Bronchial epithelial cell (primary cell): ENCODE data around the gene TSPAN32. TPM values are rescaled to one million over a fixed set of nuclear protein-coding genes. Genes with fewer than 3 reads are reported as not detected.

Experiments used
- DNase-seq: peaks from one replicate; pipeline ENCODE4 v3.0.0-alpha.2; 2010; ENCODE audit warnings: low read depth
- FAIRE-seq: peaks from 2 replicates; lab custom pipeline; 2011; peaks lifted over from hg19 to GRCh38; lab: Jason Lieb, UNC
- H3K27me3 ChIP-seq: 2 replicates; pipeline ENCODE4 v1.5.1; 2011; ENCODE audit warnings: low read length; ENCODE audit not compliant: control insufficient read depth, insufficient read depth
- H3K36me3 ChIP-seq: 2 replicates; pipeline ENCODE4 v1.5.1; 2011; ENCODE audit warnings: low read length; ENCODE audit not compliant: control insufficient read depth, insufficient read depth
- H3K4me3 ChIP-seq: 2 replicates; pipeline ENCODE4 v1.5.1; 2011; ENCODE audit warnings: mild to moderate bottlenecking, low read depth, low read length, control low read depth
- total RNA-seq: library from RNA; depleted of rRNA; stranded (reverse); fragments of >200 nt; gene quantifications from 2 replicates; pipeline ENCODE4 v1.2.1, GENCODE V29; 2014
- TF ChIP-seq, protein P1 (sequence below): IDR thresholded peaks from 2 replicates; pipeline ENCODE4 v1.5.1; 2011; ENCODE audit warnings: mild to moderate bottlenecking, moderate library complexity, low read length, control low read depth, inconsistent platforms; ENCODE audit not compliant: insufficient read depth, severe bottlenecking

Gene TSPAN32
- total RNA-seq, 1 donor from 2014 or later: not detected

GRCh38 chr11:2315395-2316168 lies 13.8 kb downstream of the TSPAN32 start:
- Histone ChIP-seq H3K4me3 (no peak overlapping the region), H3K36me3 (no peaks in the 10 kb centered on the region), H3K27me3 (no peaks in the 10 kb centered on the region)
- FAIRE-seq (no peak), DNase-seq (no peak)
- TF ChIP-seq, protein P1, sequence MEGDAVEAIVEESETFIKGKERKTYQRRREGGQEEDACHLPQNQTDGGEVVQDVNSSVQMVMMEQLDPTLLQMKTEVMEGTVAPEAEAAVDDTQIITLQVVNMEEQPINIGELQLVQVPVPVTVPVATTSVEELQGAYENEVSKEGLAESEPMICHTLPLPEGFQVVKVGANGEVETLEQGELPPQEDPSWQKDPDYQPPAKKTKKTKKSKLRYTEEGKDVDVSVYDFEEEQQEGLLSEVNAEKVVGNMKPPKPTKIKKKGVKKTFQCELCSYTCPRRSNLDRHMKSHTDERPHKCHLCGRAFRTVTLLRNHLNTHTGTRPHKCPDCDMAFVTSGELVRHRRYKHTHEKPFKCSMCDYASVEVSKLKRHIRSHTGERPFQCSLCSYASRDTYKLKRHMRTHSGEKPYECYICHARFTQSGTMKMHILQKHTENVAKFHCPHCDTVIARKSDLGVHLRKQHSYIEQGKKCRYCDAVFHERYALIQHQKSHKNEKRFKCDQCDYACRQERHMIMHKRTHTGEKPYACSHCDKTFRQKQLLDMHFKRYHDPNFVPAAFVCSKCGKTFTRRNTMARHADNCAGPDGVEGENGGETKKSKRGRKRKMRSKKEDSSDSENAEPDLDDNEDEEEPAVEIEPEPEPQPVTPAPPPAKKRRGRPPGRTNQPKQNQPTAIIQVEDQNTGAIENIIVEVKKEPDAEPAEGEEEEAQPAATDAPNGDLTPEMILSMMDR: no peak

- FAIRE-seq (no peak), DNase-seq (no peak)
- TF ChIP-seq, protein P1: no peak
These were observed 14.6 kb downstream of the TSPAN32 start for GRCh38 chr11:2316169-2316962.

GRCh38 chr11:2316963-2317244 lies 15.1 kb downstream of the TSPAN32 start:
- FAIRE-seq: no peak
- no peak overlapping the region for H3K4me3 ChIP-seq
- no peaks in the 10 kb centered on the region for H3K36me3 ChIP-seq
- TF ChIP-seq, protein P1: no peak
- no peaks in the 10 kb centered on the region for H3K27me3 ChIP-seq
- no peak for DNase-seq

More at GRCh38 chr11:2316169-2316962, 14.6 kb downstream of the TSPAN32 start:
- no peak overlapping the region for H3K4me3 ChIP-seq
- no peaks in the 10 kb centered on the region for H3K36me3 ChIP-seq
- no peaks in the 10 kb centered on the region for H3K27me3 ChIP-seq

DNA sequence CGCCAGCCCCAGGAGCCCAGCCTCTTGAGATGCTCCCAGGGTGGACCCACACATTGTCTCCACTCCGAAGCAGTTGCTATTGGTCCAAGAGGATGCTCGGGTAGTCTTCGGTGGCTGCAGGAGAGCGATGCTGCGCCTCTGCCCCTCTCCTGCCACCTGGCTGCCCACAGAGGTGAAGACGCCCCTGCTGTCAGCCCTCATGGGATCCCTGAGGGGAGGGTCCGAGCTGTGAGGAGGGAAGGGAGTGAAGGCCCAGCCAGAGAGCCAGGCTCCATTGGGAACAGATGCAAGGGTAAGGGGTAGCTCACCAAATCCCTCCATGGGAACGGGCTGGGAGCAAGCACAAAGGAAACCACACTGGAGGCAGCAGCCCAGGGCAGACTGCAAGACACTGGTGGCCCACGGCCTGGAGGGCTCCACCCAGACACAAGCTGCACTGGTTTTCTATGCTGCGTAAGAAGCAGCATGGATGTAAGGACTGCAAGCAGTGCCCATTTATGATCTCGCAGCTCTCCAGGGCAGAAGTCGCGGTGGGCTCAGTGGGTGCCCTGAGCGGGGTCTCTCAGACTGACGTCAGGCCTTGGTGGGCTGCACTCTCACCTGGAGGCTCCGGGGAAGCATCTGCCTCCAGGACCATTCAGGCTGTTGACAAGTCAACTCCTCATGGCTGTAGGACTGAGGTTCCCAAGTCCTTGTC lies 15.7 kb downstream of the TSPAN32 start:
- no peak for DNase-seq
- H3K36me3 ChIP-seq: no peaks in the 10 kb centered on the region
- TF ChIP-seq, protein P1: no peak
- H3K4me3 ChIP-seq: no peak overlapping the region
- no peaks in the 10 kb centered on the region for H3K27me3 ChIP-seq
- FAIRE-seq: no peak

DNA sequence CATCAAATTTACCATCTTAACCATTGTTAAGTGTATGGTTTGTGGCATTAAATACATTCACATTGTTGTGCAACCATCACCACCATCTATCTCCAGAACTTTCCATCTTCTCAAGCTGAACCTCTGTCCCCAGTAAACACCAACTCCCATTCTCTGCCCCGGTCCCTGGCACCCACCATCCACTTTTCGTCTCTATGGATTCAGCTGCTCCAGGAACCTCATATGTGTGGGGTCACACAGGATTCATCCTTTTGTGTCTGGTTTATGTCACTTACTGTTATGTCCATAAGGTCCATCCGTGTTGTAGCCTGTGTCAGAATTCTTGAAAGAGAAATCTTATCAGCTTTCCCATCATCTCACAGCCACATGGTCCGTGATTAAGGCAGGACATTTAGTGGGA lies 16.3 kb downstream of the TSPAN32 start:
- TF ChIP-seq, protein P1: no peak
- no peak for DNase-seq
- no peak for FAIRE-seq
- Histone ChIP-seq H3K4me3 (no peak overlapping the region), H3K27me3 (no peaks in the 10 kb centered on the region), H3K36me3 (no peaks in the 10 kb centered on the region)
